ENCODE results near the gene RIPOR1. TPM values are rescaled to one million over a fixed set of nuclear protein-coding genes. Genes with fewer than 3 reads are reported as not detected.
"Not testable (repeated sequence)": the region's sequence is repeated elsewhere in the genome, so short reads cannot be mapped to it uniquely, and the experiment has no call there.

RIPOR1 gene
- total RNA-seq, 1 donor from 2014 or later, result 25.0 TPM

- DNase-seq (ENCODE audit: low read depth in 2 of 2), result no peak
Observed at GRCh38 chr16:67517155-67517445, 11.5 kb upstream of the RIPOR1 start.

- no peak for DNase-seq (ENCODE audit: low read depth in 2 of 2)
Observed at GRCh38 chr16:67517661-67518423, 10.8 kb upstream of the RIPOR1 start.

GRCh38 chr16:67518676-67519075 lies 10.0 kb upstream of the RIPOR1 start:
- DNase-seq (ENCODE audit: low read depth in 2 of 2), result no peak

- no peak for DNase-seq (ENCODE audit: low read depth in 2 of 2)
Observed at GRCh38 chr16:67519242-67519641, 9.4 kb upstream of the RIPOR1 start.

GRCh38 chr16:67521095-67521804 lies 7.4 kb upstream of the RIPOR1 start:
- peak; percentile 95 to 98 for DNase-seq (ENCODE audit: low read depth in 2 of 2)

GRCh38 chr16:67525176-67525860 lies 3.3 kb upstream of the RIPOR1 start:
- DNase-seq (ENCODE audit: low read depth in 2 of 2), result no peak

GRCh38 chr16:67526149-67526791 lies 2.4 kb upstream of the RIPOR1 start:
- DNase-seq (ENCODE audit: low read depth in 2 of 2), result no peak

- peak in 1 of 2 donors; percentile 30 for DNase-seq (ENCODE audit: low read depth in 2 of 2)
Observed at GRCh38 chr16:67528870-67529581, 397 bp downstream of the RIPOR1 start.

- DNase-seq (ENCODE audit: low read depth in 2 of 2), result peak in 1 of 2 donors; percentile 24
Observed at GRCh38 chr16:67529582-67530012, 968 bp downstream of the RIPOR1 start.

- DNase-seq (ENCODE audit: low read depth in 2 of 2), result peak in 1 of 2 donors; percentile 70
Observed at GRCh38 chr16:67530013-67530939, 1.6 kb downstream of the RIPOR1 start.

- no peak for DNase-seq (ENCODE audit: low read depth in 2 of 2)
Observed at GRCh38 chr16:67531247-67531646, 2.6 kb downstream of the RIPOR1 start.

GRCh38 chr16:67533024-67533560 lies 4.5 kb downstream of the RIPOR1 start:
- no peak for DNase-seq (ENCODE audit: low read depth in 2 of 2)

- DNase-seq (ENCODE audit: low read depth in 2 of 2), result not testable (repeated sequence)
Observed at GRCh38 chr16:67533987-67534386, 5.4 kb downstream of the RIPOR1 start.

GRCh38 chr16:67534431-67534830 lies 5.8 kb downstream of the RIPOR1 start:
- no peak for DNase-seq (ENCODE audit: low read depth in 2 of 2)

- no peak for DNase-seq (ENCODE audit: low read depth in 2 of 2)
Observed at GRCh38 chr16:67535201-67535600, 6.6 kb downstream of the RIPOR1 start.

- DNase-seq (ENCODE audit: low read depth in 2 of 2), result peak in 1 of 2 donors; percentile 85
Observed at GRCh38 chr16:67537270-67537635, 8.6 kb downstream of the RIPOR1 start.

- peak in 1 of 2 donors; percentile 83 for DNase-seq (ENCODE audit: low read depth in 2 of 2)
Observed at GRCh38 chr16:67537636-67538591, 9.3 kb downstream of the RIPOR1 start.

GRCh38 chr16:67538666-67539101 lies 10.1 kb downstream of the RIPOR1 start:
- peak in 1 of 2 donors; percentile 26 for DNase-seq (ENCODE audit: low read depth in 2 of 2)

GRCh38 chr16:67539271-67539670 lies 10.6 kb downstream of the RIPOR1 start:
- no peak for DNase-seq (ENCODE audit: low read depth in 2 of 2)

Measured in dermis microvascular lymphatic vessel endothelial cell (primary cell).